ENCODE results near the gene CCL3.

Gene CCL3

GRCh38 chr17:36089888-36090836 lies at the start of gene CCL3:
CCL3 (minus strand) TSS chr17:36090143; CDS start chr17:36090058, 85 bp downstream.
- Histone ChIP-seq H3K4me3 (ENCODE audit: low read length) (no peak within 1 kb of the TSS), H3K27ac (ENCODE audit: low read length) (no peak within 1 kb of the TSS), H3K9ac (ENCODE audit: low read length) (no peak within 1 kb of the TSS), H3K27me3 (ENCODE audit: control insufficient read depth, insufficient read depth, low read length) (no peaks in the 10 kb centered on the region), H3K4me1 (ENCODE audit: control insufficient read depth, low read depth, low read length) (peaks cover under 1% of the 10 kb centered on the region), H3K36me3 (ENCODE audit: control insufficient read depth, low read depth, low read length) (no peaks in the 10 kb centered on the region), H3K9me3 (ENCODE audit: control insufficient read depth, low read depth, low read length) (no peaks in the 10 kb centered on the region)

- H3K4me3 ChIP-seq (ENCODE audit: low read length): no peak overlapping the region
- H3K9me3 ChIP-seq (ENCODE audit: control insufficient read depth, low read depth, low read length): no peaks in the 10 kb centered on the region
- no peak overlapping the region for H3K27ac ChIP-seq (ENCODE audit: low read length)
- no peak overlapping the region for H3K9ac ChIP-seq (ENCODE audit: low read length)
- no peaks in the 10 kb centered on the region for H3K27me3 ChIP-seq (ENCODE audit: control insufficient read depth, insufficient read depth, low read length)
- H3K4me1 ChIP-seq (ENCODE audit: control insufficient read depth, low read depth, low read length): no peaks in the 10 kb centered on the region
- H3K36me3 ChIP-seq (ENCODE audit: control insufficient read depth, low read depth, low read length): no peaks in the 10 kb centered on the region
Observed at GRCh38 chr17:36136439-36136838, 46.5 kb upstream of the CCL3 start.

GRCh38 chr17:36136036-36136435 lies 46.1 kb upstream of the CCL3 start:
- Histone ChIP-seq H3K27me3 (ENCODE audit: control insufficient read depth, insufficient read depth, low read length) (no peaks in the 10 kb centered on the region), H3K9me3 (ENCODE audit: control insufficient read depth, low read depth, low read length) (no peaks in the 10 kb centered on the region), H3K4me1 (ENCODE audit: control insufficient read depth, low read depth, low read length) (no peaks in the 10 kb centered on the region), H3K9ac (ENCODE audit: low read length) (no peak overlapping the region), H3K27ac (ENCODE audit: low read length) (no peak overlapping the region), H3K36me3 (ENCODE audit: control insufficient read depth, low read depth, low read length) (no peaks in the 10 kb centered on the region), H3K4me3 (ENCODE audit: low read length) (no peak overlapping the region)

GRCh38 chr17:36135465-36135864 lies 45.5 kb upstream of the CCL3 start:
- H3K4me1 ChIP-seq (ENCODE audit: control insufficient read depth, low read depth, low read length): no peaks in the 10 kb centered on the region
- H3K36me3 ChIP-seq (ENCODE audit: control insufficient read depth, low read depth, low read length): no peaks in the 10 kb centered on the region
- H3K27ac ChIP-seq (ENCODE audit: low read length): no peak overlapping the region
- no peak overlapping the region for H3K4me3 ChIP-seq (ENCODE audit: low read length)
- no peak overlapping the region for H3K9ac ChIP-seq (ENCODE audit: low read length)
- H3K9me3 ChIP-seq (ENCODE audit: control insufficient read depth, low read depth, low read length): no peaks in the 10 kb centered on the region
- no peaks in the 10 kb centered on the region for H3K27me3 ChIP-seq (ENCODE audit: control insufficient read depth, insufficient read depth, low read length)

GRCh38 chr17:36133602-36134236 lies 43.8 kb upstream of the CCL3 start:
- H3K9ac ChIP-seq (ENCODE audit: low read length): no peak overlapping the region
- no peaks in the 10 kb centered on the region for H3K27me3 ChIP-seq (ENCODE audit: control insufficient read depth, insufficient read depth, low read length)
- no peak overlapping the region for H3K4me3 ChIP-seq (ENCODE audit: low read length)
- no peak overlapping the region for H3K27ac ChIP-seq (ENCODE audit: low read length)
- no peaks in the 10 kb centered on the region for H3K9me3 ChIP-seq (ENCODE audit: control insufficient read depth, low read depth, low read length)
- H3K4me1 ChIP-seq (ENCODE audit: control insufficient read depth, low read depth, low read length): no peaks in the 10 kb centered on the region
- no peaks in the 10 kb centered on the region for H3K36me3 ChIP-seq (ENCODE audit: control insufficient read depth, low read depth, low read length)

GRCh38 chr17:36132421-36132831 lies 42.5 kb upstream of the CCL3 start:
- no peaks in the 10 kb centered on the region for H3K27me3 ChIP-seq (ENCODE audit: control insufficient read depth, insufficient read depth, low read length)
- H3K27ac ChIP-seq (ENCODE audit: low read length): no peak overlapping the region
- no peaks in the 10 kb centered on the region for H3K4me1 ChIP-seq (ENCODE audit: control insufficient read depth, low read depth, low read length)
- H3K36me3 ChIP-seq (ENCODE audit: control insufficient read depth, low read depth, low read length): no peaks in the 10 kb centered on the region
- H3K4me3 ChIP-seq (ENCODE audit: low read length): no peak overlapping the region
- H3K9ac ChIP-seq (ENCODE audit: low read length): no peak overlapping the region
- H3K9me3 ChIP-seq (ENCODE audit: control insufficient read depth, low read depth, low read length): no peaks in the 10 kb centered on the region

GRCh38 chr17:36131931-36132330 lies 42.0 kb upstream of the CCL3 start:
- no peak overlapping the region for H3K9ac ChIP-seq (ENCODE audit: low read length)
- H3K4me1 ChIP-seq (ENCODE audit: control insufficient read depth, low read depth, low read length): no peaks in the 10 kb centered on the region
- H3K27ac ChIP-seq (ENCODE audit: low read length): no peak overlapping the region
- no peaks in the 10 kb centered on the region for H3K9me3 ChIP-seq (ENCODE audit: control insufficient read depth, low read depth, low read length)
- H3K27me3 ChIP-seq (ENCODE audit: control insufficient read depth, insufficient read depth, low read length): no peaks in the 10 kb centered on the region
- no peaks in the 10 kb centered on the region for H3K36me3 ChIP-seq (ENCODE audit: control insufficient read depth, low read depth, low read length)
- no peak overlapping the region for H3K4me3 ChIP-seq (ENCODE audit: low read length)

GRCh38 chr17:36131421-36131820 lies 41.5 kb upstream of the CCL3 start:
- Histone ChIP-seq H3K9me3 (ENCODE audit: control insufficient read depth, low read depth, low read length) (no peaks in the 10 kb centered on the region), H3K36me3 (ENCODE audit: control insufficient read depth, low read depth, low read length) (no peaks in the 10 kb centered on the region), H3K27ac (ENCODE audit: low read length) (no peak overlapping the region), H3K9ac (ENCODE audit: low read length) (no peak overlapping the region), H3K4me3 (ENCODE audit: low read length) (no peak overlapping the region), H3K4me1 (ENCODE audit: control insufficient read depth, low read depth, low read length) (no peaks in the 10 kb centered on the region), H3K27me3 (ENCODE audit: control insufficient read depth, insufficient read depth, low read length) (no peaks in the 10 kb centered on the region)

GRCh38 chr17:36130346-36130745 lies 40.4 kb upstream of the CCL3 start:
- no peaks in the 10 kb centered on the region for H3K27me3 ChIP-seq (ENCODE audit: control insufficient read depth, insufficient read depth, low read length)

GRCh38 chr17:36129616-36130015 lies 39.7 kb upstream of the CCL3 start:
- Histone ChIP-seq H3K4me1 (ENCODE audit: control insufficient read depth, low read depth, low read length) (no peaks in the 10 kb centered on the region), H3K27ac (ENCODE audit: low read length) (no peak overlapping the region), H3K36me3 (ENCODE audit: control insufficient read depth, low read depth, low read length) (no peaks in the 10 kb centered on the region), H3K27me3 (ENCODE audit: control insufficient read depth, insufficient read depth, low read length) (no peaks in the 10 kb centered on the region), H3K4me3 (ENCODE audit: low read length) (no peak overlapping the region), H3K9ac (ENCODE audit: low read length) (no peak overlapping the region), H3K9me3 (ENCODE audit: control insufficient read depth, low read depth, low read length) (peaks cover 11% of the 10 kb centered on the region)

More at GRCh38 chr17:36130346-36130745, 40.4 kb upstream of the CCL3 start:
- Histone ChIP-seq H3K4me1 (ENCODE audit: control insufficient read depth, low read depth, low read length) (no peaks in the 10 kb centered on the region), H3K4me3 (ENCODE audit: low read length) (no peak overlapping the region), H3K27ac (ENCODE audit: low read length) (no peak overlapping the region), H3K36me3 (ENCODE audit: control insufficient read depth, low read depth, low read length) (no peaks in the 10 kb centered on the region), H3K9me3 (ENCODE audit: control insufficient read depth, low read depth, low read length) (peaks cover 7% of the 10 kb centered on the region), H3K9ac (ENCODE audit: low read length) (no peak overlapping the region)

- peaks cover 11% of the 10 kb centered on the region for H3K9me3 ChIP-seq (ENCODE audit: control insufficient read depth, low read depth, low read length)
- no peaks in the 10 kb centered on the region for H3K27me3 ChIP-seq (ENCODE audit: control insufficient read depth, insufficient read depth, low read length)
- no peak overlapping the region for H3K4me3 ChIP-seq (ENCODE audit: low read length)
- H3K4me1 ChIP-seq (ENCODE audit: control insufficient read depth, low read depth, low read length): peaks cover 2% of the 10 kb centered on the region
- H3K27ac ChIP-seq (ENCODE audit: low read length): no peak overlapping the region
- no peaks in the 10 kb centered on the region for H3K36me3 ChIP-seq (ENCODE audit: control insufficient read depth, low read depth, low read length)
- no peak overlapping the region for H3K9ac ChIP-seq (ENCODE audit: low read length)
Observed at GRCh38 chr17:36128411-36128978, 38.6 kb upstream of the CCL3 start.
